ENCODE data around the gene B3GAT2.
A peak's percentile ranks its signal among the peaks of the same experiment; 100 is the strongest.

Gene B3GAT2

GRCh38 chr6:70894001-70894400 is 62.9 kb downstream of the B3GAT2 start:
- DNase-seq, result no peak

- DNase-seq, result no peak
These were observed 67.6 kb downstream of the B3GAT2 start for GRCh38 chr6:70889270-70889669.

GRCh38 chr6:70886661-70887060 is 70.2 kb downstream of the B3GAT2 start:
- no peak for DNase-seq

- no peak for DNase-seq
These were observed 70.8 kb downstream of the B3GAT2 start for GRCh38 chr6:70886071-70886470.

GRCh38 chr6:70884074-70884983 is 72.5 kb downstream of the B3GAT2 start:
- DNase-seq, result peak; percentile 42

- no peak for DNase-seq
These were observed 77.4 kb downstream of the B3GAT2 start for GRCh38 chr6:70879496-70879895.

- no peak for DNase-seq
These were observed 82.5 kb downstream of the B3GAT2 start for GRCh38 chr6:70874181-70874913.

GRCh38 chr6:70872469-70872868 is 84.4 kb downstream of the B3GAT2 start:
- DNase-seq, result no peak

GRCh38 chr6:70864401-70864800 is 92.5 kb downstream of the B3GAT2 start:
- no peak for DNase-seq

- no peak for DNase-seq
These were observed 93.5 kb downstream of the B3GAT2 start for GRCh38 chr6:70863343-70863742.

GRCh38 chr6:70860920-70861319 is 95.9 kb downstream of the B3GAT2 start:
- DNase-seq, result no peak

- DNase-seq, result no peak
These were observed 96.8 kb downstream of the B3GAT2 start for GRCh38 chr6:70860045-70860444.

GRCh38 chr6:70857387-70858077 is 99.3 kb downstream of the B3GAT2 start:
- no peak for DNase-seq

- DNase-seq, result no peak
These were observed 104.1 kb downstream of the B3GAT2 start for GRCh38 chr6:70852667-70853246.

- no peak for DNase-seq
These were observed 107.4 kb downstream of the B3GAT2 start for GRCh38 chr6:70849348-70850069.

GRCh38 chr6:70847106-70848084 is 109.5 kb downstream of the B3GAT2 start:
- DNase-seq, result no peak

- DNase-seq, result no peak
These were observed 110.5 kb downstream of the B3GAT2 start for GRCh38 chr6:70846207-70846835.

- no peak for DNase-seq
These were observed 112.6 kb downstream of the B3GAT2 start for GRCh38 chr6:70844301-70844700.

GRCh38 chr6:70843328-70843918 is 113.4 kb downstream of the B3GAT2 start:
- DNase-seq, result no peak

GRCh38 chr6:70842541-70842940 is 114.3 kb downstream of the B3GAT2 start:
- no peak for DNase-seq
